ENCODE data around the gene ZNRD2. TPM values are rescaled to one million over a fixed set of nuclear protein-coding genes. Genes with fewer than 3 reads are reported as not detected.

The ZNRD2 gene
- total RNA-seq (2013; cell fraction: nucleolus; rRNA removed): 31.8 and 42.8 TPM in 2 replicates
- total RNA-seq (2014; rRNA removed) (71.3 and 77.0 TPM in 2 replicates), total RNA-seq (2014; rRNA removed; fragmentation: Illumina TruSeq; extraction: Trizol) (20.0 and 24.8 TPM in 2 replicates), total RNA-seq (2021) (62.0 and 63.3 TPM in 2 replicates), polyA plus RNA-seq (2011; rRNA removed) (13.4 and 32.2 TPM in 2 replicates), polyA plus RNA-seq (2014; fragmentation: Illumina TruSeq; extraction: Trizol) (1.2 and 7.9 TPM in 2 replicates), polyA plus RNA-seq (2014; fragmentation: Nextera tagmentation; extraction: Ambion mirVana) (10 to 100 TPM; 14.8 to 48.7 TPM), polyA plus RNA-seq (2014; rRNA removed) (74.8 and 79.0 TPM in 2 replicates), polyA plus RNA-seq (2016; fragmentation: Nextera tagmentation; extraction: Ambion mirVana) (100 to 1,000 TPM; 107 to 111 TPM), polyA minus RNA-seq (2011; rRNA and poly(A)+ RNA removed) (5.0 and 12.2 TPM in 2 replicates), Bru-seq, nascent RNA (percentile 79 among the genes with signal in this experiment), BruChase-seq, experiment 1, labeled RNA remaining after a 6-hour chase (percentile 84 among the genes with signal in this experiment), BruChase-seq, experiment 2, labeled RNA remaining after a 2-hour chase (percentile 82 among the genes with signal in this experiment)
- 35.6 TPM for polyA plus RNA-seq (2011; ENCODE audit: low read depth)
- polyA plus RNA-seq (2011; cell fraction: cytosol; rRNA removed): 60.6 and 85.4 TPM in 2 replicates
- 70.4 and 75.4 TPM in 2 replicates for polyA plus RNA-seq (2011; cell fraction: nucleus; rRNA removed)
- 43.7 and 53.4 TPM in 2 replicates for polyA plus RNA-seq (2012)
- 5.8 and 6.9 TPM in 2 replicates for polyA minus RNA-seq (2011; cell fraction: cytosol; rRNA and poly(A)+ RNA removed)
- polyA minus RNA-seq (2011; cell fraction: nucleus; rRNA and poly(A)+ RNA removed): 32.3 and 48.6 TPM in 2 replicates
- long read RNA-seq, experiment 1, transcript SSSCA1-201 (4 exons, 698 nt): major isoform, 47 of 53 reads
- long read RNA-seq, experiment 1, partial matches to known transcripts: 0 of 53 reads
- long read RNA-seq, experiment 1, other reads (novel, unspliced or antisense): 1 of 53 reads
- long read RNA-seq, experiment 2, transcript SSSCA1-201 (4 exons, 698 nt): major isoform, 16 of 17 reads
- long read RNA-seq, experiment 2, partial matches to known transcripts: 0 of 17 reads
- long read RNA-seq, experiment 2, other reads (novel, unspliced or antisense): 0 of 17 reads

DNA sequence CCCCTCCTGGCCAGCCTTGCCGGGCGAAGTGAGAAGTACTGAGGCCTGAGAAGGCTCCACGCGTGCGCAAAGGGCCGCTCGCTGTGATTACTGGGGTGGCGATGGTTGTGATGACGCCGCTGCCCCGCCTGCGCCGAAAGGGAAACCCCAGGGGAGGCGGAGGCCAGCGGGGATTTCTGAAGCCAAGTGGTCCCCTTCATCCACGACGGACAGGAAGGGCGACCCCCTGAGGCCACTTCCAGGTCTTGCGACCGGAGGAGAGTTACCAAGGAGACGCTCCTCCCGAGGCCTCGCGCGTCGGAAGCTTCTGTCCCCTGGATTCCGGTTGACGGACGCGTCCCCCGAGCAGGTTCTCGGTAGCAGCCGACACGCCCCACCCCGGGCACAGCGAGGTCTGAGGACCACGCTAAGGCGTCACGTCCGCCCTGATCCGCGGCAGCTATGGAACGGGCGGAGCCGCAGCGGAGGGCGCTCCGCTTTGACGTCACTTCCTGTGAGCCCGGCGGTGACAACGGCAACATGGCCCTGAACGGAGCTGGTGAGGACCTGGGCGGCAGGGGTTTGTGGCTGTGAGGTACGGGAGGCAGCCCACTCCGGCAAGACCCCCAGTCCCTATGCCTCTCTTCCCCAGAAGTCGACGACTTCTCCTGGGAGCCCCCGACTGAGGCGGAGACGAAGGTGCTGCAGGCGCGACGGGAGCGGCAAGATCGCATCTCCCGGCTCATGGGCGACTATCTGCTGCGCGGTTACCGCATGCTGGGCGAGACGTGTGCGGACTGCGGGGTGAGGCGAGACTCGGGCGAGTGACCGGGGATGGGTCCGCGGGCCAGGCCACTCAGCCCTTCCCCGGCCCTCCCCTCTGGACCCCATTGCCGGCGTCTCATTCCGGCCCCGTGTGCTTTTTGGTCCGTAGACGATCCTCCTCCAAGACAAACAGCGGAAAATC, at the start of gene ZNRD2:
Gene ZNRD2 (plus strand): TSS at position 505 of the 946 bp plus-strand sequence. CDS start 15 bp downstream, at position 520.
- Histone ChIP-seq H3K4me3 (peak within 1 kb of the TSS; percentile 84), H2AFZ (ENCODE audit: control insufficient read depth, low read depth, low read length) (peak within 1 kb of the TSS; percentile 90), H3K27ac (ENCODE audit: control insufficient read depth, insufficient read depth) (peak within 1 kb of the TSS; percentile 76), H3K79me2 (ENCODE audit: control insufficient read depth, insufficient read depth, low read length) (peaks cover 51% of the 10 kb centered on the region), H3K27me3 (replicated peaks in 1 of 2; ENCODE audit: control insufficient read depth in 2 of 2, insufficient read depth in 2 of 2, low read length in 1 of 2) (no peaks in the 10 kb centered on the region), H3K36me3 (ENCODE audit: control insufficient read depth in 2 of 2, insufficient read depth in 2 of 2, low read length in 1 of 2) (no peaks in the 10 kb centered on the region; a peak in 1 of 4 replicates), H3K4me1 (ENCODE audit: control insufficient read depth, insufficient read depth, low read length) (peaks cover 33% of the 10 kb centered on the region), H3K4me2 (ENCODE audit: control insufficient read depth, insufficient read depth) (peak within 1 kb of the TSS; percentile 94), H4K20me1 (ENCODE audit: control insufficient read depth, insufficient read depth) (no peaks in the 10 kb centered on the region), H3K9ac (ENCODE audit: control insufficient read depth, insufficient read depth, low read length) (peak within 1 kb of the TSS; percentile 87), H3K9me3 (replicated peaks; ENCODE audit: control insufficient read depth, insufficient read depth, low read length) (no peaks in the 10 kb centered on the region)
- FAIRE-seq (peak; percentile 99), ATAC-seq (peak; percentile 77), DNase-seq (ENCODE audit: low read depth, low spot score) (peak; percentile 97)
- BruUV-seq (replicated peaks): no TSS peak
- ChIA-PET POLR2A (interaction anchor here (0.8 to 4.7 kb wide), 15 partner anchors 11 to 98 kb away, joined by 3 to 66 read pairs (median 4); partner anchors contain the start of genes PCNX3, SCYL1 and SIPA1), RAD21 (ENCODE audit: unreplicated experiment) (interaction anchor here (0.8 to 6.1 kb wide), 13 partner anchors 11 to 308 kb away, joined by 3 to 58 read pairs (median 4); partner anchors contain the start of genes MAP3K11, PCNX3, POLA2 and SIPA1), CTCF (interaction anchor here (0.7 to 5.5 kb wide), 14 partner anchors 9 to 290 kb away, joined by 3 to 89 read pairs (median 4); partner anchors contain the start of genes MUS81 and PCNX3), SMC1A (ENCODE audit: uncharacterized antibody, unreplicated experiment) (interaction anchor here (1.0 to 4.8 kb wide), 6 partner anchors 17 to 68 kb away, joined by 3 to 48 read pairs (median 5); partner anchors contain the start of genes PCNX3 and SIPA1)
- under 1% methylated on average over 87 of the region's 89 CpGs for WGBS (ENCODE audit: insufficient coverage, insufficient replicate concordance, low lambda C conversion rate, missing lambda C conversion rate)
- intact Hi-C loops (cut with micrococcal nuclease; ENCODE audit: unreplicated experiment): loop anchor here (1.0 to 5.0 kb wide), 3 partner anchors 29 to 153 kb away; partner anchors contain the start of gene PCNX3
- in situ Hi-C loops (cut with MboI): no loop called here
- peak; percentile 28; the same call in 1 of the 2 replicates for TF ChIP-seq MEF2A (IDR thresholded peaks at IDR 0.05; ENCODE audit: insufficient read depth, low read depth, low read length)
- TF ChIP-seq, protein P1, sequence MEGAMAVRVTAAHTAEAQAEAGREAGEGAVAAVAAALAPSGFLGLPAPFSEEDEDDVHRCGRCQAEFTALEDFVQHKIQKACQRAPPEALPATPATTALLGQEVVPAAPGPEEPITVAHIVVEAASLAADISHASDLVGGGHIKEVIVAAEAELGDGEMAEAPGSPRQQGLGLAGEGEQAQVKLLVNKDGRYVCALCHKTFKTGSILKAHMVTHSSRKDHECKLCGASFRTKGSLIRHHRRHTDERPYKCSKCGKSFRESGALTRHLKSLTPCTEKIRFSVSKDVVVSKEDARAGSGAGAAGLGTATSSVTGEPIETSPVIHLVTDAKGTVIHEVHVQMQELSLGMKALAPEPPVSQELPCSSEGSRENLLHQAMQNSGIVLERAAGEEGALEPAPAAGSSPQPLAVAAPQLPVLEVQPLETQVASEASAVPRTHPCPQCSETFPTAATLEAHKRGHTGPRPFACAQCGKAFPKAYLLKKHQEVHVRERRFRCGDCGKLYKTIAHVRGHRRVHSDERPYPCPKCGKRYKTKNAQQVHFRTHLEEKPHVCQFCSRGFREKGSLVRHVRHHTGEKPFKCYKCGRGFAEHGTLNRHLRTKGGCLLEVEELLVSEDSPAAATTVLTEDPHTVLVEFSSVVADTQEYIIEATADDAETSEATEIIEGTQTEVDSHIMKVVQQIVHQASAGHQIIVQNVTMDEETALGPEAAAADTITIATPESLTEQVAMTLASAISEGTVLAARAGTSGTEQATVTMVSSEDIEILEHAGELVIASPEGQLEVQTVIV (IDR thresholded peaks at IDR 0.05; ENCODE audit: borderline replicate concordance, partially characterized antibody): peak; percentile 43
- TF ChIP-seq MLLT1 (IDR thresholded peaks at IDR 0.05): 0 out of 2 replicates have a peak, but pooled peaks have one; percentile 14
- peak; percentile 94 for TF ChIP-seq RCOR1 (conservative IDR thresholded peaks at IDR 0.05; ENCODE audit: low read depth, low read length)
- peak; percentile 93 for TF ChIP-seq HCFC1 (IDR thresholded peaks at IDR 0.05; ENCODE audit: low read length)
- peak; percentile 30; the same call in 2 of the 3 replicates for TF ChIP-seq POU2F2 (IDR thresholded peaks at IDR 0.05; ENCODE audit: borderline replicate concordance, low read depth, low read length)
- no peak; the same call in 1 of the 2 replicates for TF ChIP-seq ELK1 (IDR thresholded peaks at IDR 0.05; ENCODE audit: low read depth, low read length)
- peak; percentile 81 for TF ChIP-seq TAF1 (IDR thresholded peaks at IDR 0.05; ENCODE audit: borderline replicate concordance, low read depth, low read length)
- peak; percentile 49 to 80; a peak in 2 of 4 replicates for TF ChIP-seq IKZF2 (IDR thresholded peaks at IDR 0.05)
- 0 out of 2 replicates have a peak, but pooled peaks have one; percentile 57 for TF ChIP-seq CBFB (IDR thresholded peaks at IDR 0.05; ENCODE audit: low read depth)
- TF ChIP-seq TBL1XR1 (IDR thresholded peaks at IDR 0.05; ENCODE audit: low read depth, low read length): peak; percentile 89; the same call in 1 of the 2 replicates
